Activated B cell treated with CpG ODN at 0.5 μM for 24 hours (primary cell): ENCODE data around the gene MAST2. TPM values are rescaled to one million over a fixed set of nuclear protein-coding genes. Genes with fewer than 3 reads are reported as not detected.
A peak's percentile ranks its signal among the peaks of the same experiment; 100 is the strongest.

Experiments used
- ATAC-seq: fragments of 200-7000 bp; cut with Tn5 transposase; one replicate; pipeline ENCODE4 v1.10.0; 2021; ENCODE audit warnings: low read depth, mild to moderate bottlenecking, moderate library complexity
- CTCF ChIA-PET: fragments of 350-600 bp; sonication (Branson Sonifier 250); formaldehyde crosslinking; loops from one replicate; lab custom pipeline; 2021; ENCODE audit warnings: antibody characterized with exemption; lab: Charles Lee
- POLR2A ChIA-PET: fragments of 350-600 bp; sonication (Branson Sonifier 250); formaldehyde crosslinking; loops from one replicate; lab custom pipeline; 2021; ENCODE audit warnings: antibody characterized with exemption; lab: Charles Lee
- DNase-seq: peaks from one replicate; pipeline ENCODE4 v3.0.0; 2022
- H3K27ac Mint-ChIP-seq: one replicate; pipeline ENCODE4 v1.8.0; 2020; ENCODE audit warnings: mixed read lengths
- H3K27me3 Mint-ChIP-seq: one replicate; pipeline ENCODE4 v1.8.0; 2021; ENCODE audit warnings: mixed read lengths
- H3K36me3 Mint-ChIP-seq: one replicate; pipeline ENCODE4 v1.8.0; 2021; ENCODE audit warnings: low read depth, mixed read lengths
- H3K4me1 Mint-ChIP-seq: one replicate; pipeline ENCODE4 v1.8.0; 2021; ENCODE audit warnings: mixed read lengths
- H3K4me3 Mint-ChIP-seq: one replicate; pipeline ENCODE4 v1.8.0; 2020; ENCODE audit warnings: mild to moderate bottlenecking, mixed read lengths
- H3K9me3 Mint-ChIP-seq: one replicate; pipeline ENCODE4 v1.8.0; 2020; ENCODE audit warnings: mixed read lengths
- intact Hi-C: fragments of 100-400 bp; cut with micrococcal nuclease; formaldehyde crosslinking; loops from one replicate; pipeline ENCODE4 v1.15.1; 2024
- total RNA-seq: library from RNA; stranded (reverse); gene quantifications from 2 replicates; pipeline ENCODE4 v1.2.3, GENCODE V29; 2022
- TF ChIP-seq, protein P1 (sequence below): fragments of 200-600 bp; IDR thresholded peaks from one replicate; pipeline ENCODE4 v1.8.0; 2022; ENCODE audit warnings: antibody characterized with exemption, mild to moderate bottlenecking

The MAST2 gene
- total RNA-seq, 1 donor from 2014 or later: 20.9 TPM

DNA sequence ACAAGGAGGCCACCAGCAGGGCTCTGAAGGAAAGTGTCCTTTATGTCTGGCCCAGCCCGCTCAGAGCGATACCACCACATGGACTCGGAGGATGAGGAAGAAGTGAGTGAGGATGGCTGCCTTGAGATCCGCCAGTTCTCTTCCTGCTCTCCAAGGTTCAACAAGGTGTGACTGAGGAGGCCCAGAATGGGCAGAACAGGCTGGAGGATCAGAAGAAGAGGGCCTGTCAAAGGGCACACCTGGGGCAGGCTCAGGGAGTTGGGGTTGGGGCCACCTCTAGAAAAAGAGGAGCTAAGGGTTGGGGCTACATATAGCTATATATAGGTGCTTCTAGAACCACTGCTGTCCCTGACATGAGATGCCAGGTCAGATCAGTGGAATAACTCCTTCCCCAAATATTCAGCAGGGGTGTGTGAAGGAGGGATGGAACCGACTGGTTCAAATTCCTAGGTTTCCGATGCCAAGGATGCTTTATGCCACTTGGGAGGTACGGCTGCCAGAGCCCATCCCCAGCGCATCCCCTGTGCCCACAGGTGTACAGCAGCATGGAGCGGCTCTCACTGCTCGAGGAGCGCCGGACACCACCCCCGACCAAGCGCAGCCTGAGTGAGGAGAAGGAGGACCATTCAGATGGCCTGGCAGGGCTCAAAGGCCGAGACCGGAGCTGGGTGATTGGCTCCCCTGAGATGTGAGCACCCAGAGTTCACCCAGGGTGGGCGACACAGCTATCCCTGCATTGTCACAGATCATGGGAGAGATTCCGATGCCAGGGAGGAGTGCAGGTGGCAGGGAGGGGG lies 226.9 kb downstream of the MAST2 start:
- H3K9me3 Mint-ChIP-seq: no peaks in the 10 kb centered on the region
- H3K4me1 Mint-ChIP-seq: no peaks in the 10 kb centered on the region
- H3K27ac Mint-ChIP-seq: no peak overlapping the region
- intact Hi-C loops: no loop called here
- H3K36me3 Mint-ChIP-seq: peaks cover 5% of the 10 kb centered on the region
- TF ChIP-seq, protein P1, sequence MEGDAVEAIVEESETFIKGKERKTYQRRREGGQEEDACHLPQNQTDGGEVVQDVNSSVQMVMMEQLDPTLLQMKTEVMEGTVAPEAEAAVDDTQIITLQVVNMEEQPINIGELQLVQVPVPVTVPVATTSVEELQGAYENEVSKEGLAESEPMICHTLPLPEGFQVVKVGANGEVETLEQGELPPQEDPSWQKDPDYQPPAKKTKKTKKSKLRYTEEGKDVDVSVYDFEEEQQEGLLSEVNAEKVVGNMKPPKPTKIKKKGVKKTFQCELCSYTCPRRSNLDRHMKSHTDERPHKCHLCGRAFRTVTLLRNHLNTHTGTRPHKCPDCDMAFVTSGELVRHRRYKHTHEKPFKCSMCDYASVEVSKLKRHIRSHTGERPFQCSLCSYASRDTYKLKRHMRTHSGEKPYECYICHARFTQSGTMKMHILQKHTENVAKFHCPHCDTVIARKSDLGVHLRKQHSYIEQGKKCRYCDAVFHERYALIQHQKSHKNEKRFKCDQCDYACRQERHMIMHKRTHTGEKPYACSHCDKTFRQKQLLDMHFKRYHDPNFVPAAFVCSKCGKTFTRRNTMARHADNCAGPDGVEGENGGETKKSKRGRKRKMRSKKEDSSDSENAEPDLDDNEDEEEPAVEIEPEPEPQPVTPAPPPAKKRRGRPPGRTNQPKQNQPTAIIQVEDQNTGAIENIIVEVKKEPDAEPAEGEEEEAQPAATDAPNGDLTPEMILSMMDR: no peak
- DNase-seq: no peak
- no peak overlapping the region for H3K4me3 Mint-ChIP-seq
- POLR2A ChIA-PET: no interaction called here
- ATAC-seq: no peak
- no peaks in the 10 kb centered on the region for H3K27me3 Mint-ChIP-seq
- CTCF ChIA-PET: no interaction called here

- ChIA-PET POLR2A (no interaction called here), CTCF (no interaction called here)
- no peak for DNase-seq
- H3K27ac Mint-ChIP-seq: no peak overlapping the region
- TF ChIP-seq, protein P1: no peak
- H3K4me3 Mint-ChIP-seq: no peak overlapping the region
- intact Hi-C loops: no loop called here
- no peaks in the 10 kb centered on the region for H3K27me3 Mint-ChIP-seq
- H3K4me1 Mint-ChIP-seq: no peaks in the 10 kb centered on the region
- no peaks in the 10 kb centered on the region for H3K9me3 Mint-ChIP-seq
- no peak for ATAC-seq
- peaks cover 5% of the 10 kb centered on the region for H3K36me3 Mint-ChIP-seq
These were observed 227.7 kb downstream of the MAST2 start for GRCh38 chr1:46030876-46031660.

DNA sequence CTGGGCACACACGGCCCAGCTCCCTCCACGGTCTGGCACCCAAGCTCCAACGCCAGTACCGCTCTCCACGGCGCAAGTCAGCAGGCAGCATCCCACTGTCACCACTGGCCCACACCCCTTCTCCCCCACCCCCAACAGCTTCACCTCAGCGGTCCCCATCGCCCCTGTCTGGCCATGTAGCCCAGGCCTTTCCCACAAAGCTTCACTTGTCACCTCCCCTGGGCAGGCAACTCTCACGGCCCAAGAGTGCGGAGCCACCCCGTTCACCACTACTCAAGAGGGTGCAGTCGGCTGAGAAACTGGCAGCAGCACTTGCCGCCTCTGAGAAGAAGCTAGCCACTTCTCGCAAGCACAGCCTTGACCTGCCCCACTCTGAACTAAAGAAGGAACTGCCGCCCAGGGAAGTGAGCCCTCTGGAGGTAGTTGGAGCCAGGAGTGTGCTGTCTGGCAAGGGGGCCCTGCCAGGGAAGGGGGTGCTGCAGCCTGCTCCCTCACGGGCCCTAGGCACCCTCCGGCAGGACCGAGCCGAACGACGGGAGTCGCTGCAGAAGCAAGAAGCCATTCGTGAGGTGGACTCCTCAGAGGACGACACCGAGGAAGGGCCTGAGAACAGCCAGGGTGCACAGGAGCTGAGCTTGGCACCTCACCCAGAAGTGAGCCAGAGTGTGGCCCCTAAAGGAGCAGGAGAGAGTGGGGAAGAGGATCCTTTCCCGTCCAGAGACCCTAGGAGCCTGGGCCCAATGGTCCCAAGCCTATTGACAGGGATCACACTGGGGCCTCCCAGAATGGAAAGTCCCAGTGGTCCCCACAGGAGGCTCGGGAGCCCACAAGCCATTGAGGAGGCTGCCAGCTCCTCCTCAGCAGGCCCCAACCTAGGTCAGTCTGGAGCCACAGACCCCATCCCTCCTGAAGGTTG lies 231.4 kb downstream of the MAST2 start:
- Mint-ChIP-seq H3K36me3 (peaks cover 4% of the 10 kb centered on the region), H3K9me3 (no peaks in the 10 kb centered on the region), H3K27ac (no peak overlapping the region), H3K4me3 (no peak overlapping the region), H3K4me1 (no peaks in the 10 kb centered on the region), H3K27me3 (no peaks in the 10 kb centered on the region)
- DNase-seq (no peak), ATAC-seq (no peak)
- ChIA-PET POLR2A (interaction anchor here (0.6 kb wide), 1 partner anchor 144 kb away, joined by 4 read pairs; no protein-coding TSS in a partner anchor), CTCF (interaction anchor here (3.1 to 8.9 kb wide), 3 partner anchors 133 to 190 kb away, joined by 15 to 85 read pairs (median 24); no protein-coding TSS in a partner anchor)
- TF ChIP-seq, protein P1: no peak
- intact Hi-C loops: no loop called here

- H3K9me3 Mint-ChIP-seq: no peaks in the 10 kb centered on the region
- H3K27ac Mint-ChIP-seq: no peak overlapping the region
- POLR2A ChIA-PET: no interaction called here
- CTCF ChIA-PET: interaction anchor here (1.3 to 8.9 kb wide), 6 partner anchors 131 to 187 kb away, joined by 3 to 85 read pairs (median 10); partner anchors contain the start of gene P3R3URF
- ATAC-seq (peak; percentile 82), DNase-seq (peak; percentile 82)
- H3K4me3 Mint-ChIP-seq: no peak overlapping the region
- H3K27me3 Mint-ChIP-seq: no peaks in the 10 kb centered on the region
- intact Hi-C loops: loop anchor here (1.0 kb wide), 3 partner anchors 142 to 311 kb away; no protein-coding TSS in a partner anchor
- TF ChIP-seq, protein P1: peak; percentile 91
- H3K36me3 Mint-ChIP-seq: no peaks in the 10 kb centered on the region
- H3K4me1 Mint-ChIP-seq: peaks cover 11% of the 10 kb centered on the region
These were observed 233.8 kb downstream of the MAST2 start for GRCh38 chr1:46036894-46037839.
